Body of pancreas (tissue), 4 donors: Measurements from ENCODE around the gene BRWD1. TPM values are rescaled to one million over a fixed set of nuclear protein-coding genes. Genes with fewer than 3 reads are reported as not detected.

ENCODE experiments used
- ATAC-seq: fragments of 150-250 bp; one replicate; pipeline ENCODE4 v1.9.1; 2016
- DNase-seq, 4 donors: peaks; one replicate each; pipeline ENCODE4 v3.0.0-alpha.2; 2019
- H3K27ac ChIP-seq, 4 donors: fragments of 200-600 bp; sonication (generic); 1 replicate in 3 of 4; 2 replicates in 1 of 4; pipeline versions ENCODE4 v1.5.1 to v1.6.1; 2016 to 2019; ENCODE audit warnings: mild to moderate bottlenecking in 1 of 4, mixed read lengths in 1 of 4, moderate library complexity in 1 of 4
- H3K27me3 ChIP-seq, 2 donors: fragments of 200-600 bp; sonication (generic); one replicate each; pipeline ENCODE4 v1.6.0; 2016; ENCODE audit warnings: mild to moderate bottlenecking in 1 of 2
- H3K36me3 ChIP-seq, 2 donors: fragments of 200-600 bp; sonication (generic); replicated peaks in 1 of 2; 2 replicates each; pipeline ENCODE4 v1.5.1; 2016; ENCODE audit warnings: low read depth in 2 of 2; ENCODE audit not compliant: insufficient read depth in 1 of 2
- H3K4me1 ChIP-seq: fragments of 200-600 bp; sonication (generic); one replicate; pipeline ENCODE4 v1.6.0; 2016
- H3K4me3 ChIP-seq, 2 donors: fragments of 200-600 bp; sonication (generic); 1 replicate in 1 of 2; 2 replicates in 1 of 2; pipeline ENCODE4 v1.5.1; 2016 to 2019
- H3K9me3 ChIP-seq, 3 donors: fragments of 200-600 bp; sonication (generic); 1 replicate in 2 of 3; 2 replicates in 1 of 3; pipeline ENCODE4 v1.5.1; 2016
- POLR2A ChIP-seq, 3 donors: fragments of 450-650 bp; IDR thresholded peaks; one replicate each; pipeline ENCODE4 v1.6.1; 2016; ENCODE audit warnings: antibody characterized with exemption in 3 of 3, mild to moderate bottlenecking in 2 of 3
- WGBS, 2 donors: methylation state at CpG; one replicate each; pipeline ENCODE4 v1.1.5; 2017; 5-methylcytosine and 5-hydroxymethylcytosine counted together
- intact Hi-C: fragments of 100-400 bp; cut with DNase I; formaldehyde crosslinking; loops from one replicate; pipeline ENCODE4 v1.15.1; 2023
- total RNA-seq, 2 donors: library from RNA; depleted of rRNA; stranded (reverse); fragments of >200 nt; gene quantifications; one replicate each; pipeline ENCODE4 v1.1.0, GENCODE V29; 2016
- TF ChIP-seq, protein P1 (sequence below), 7 experiments: fragments of 450-650 bp in 4 of 7; fragments of 200-600 bp in 3 of 7; sonication (generic) in 3 of 7; IDR thresholded peaks; one replicate each; pipeline ENCODE4 v1.5.1; 2016 to 2019; ENCODE audit warnings: antibody characterized with exemption in 7 of 7

BRWD1 gene
- total RNA-seq, 2 donors from 2014 or later = 53.7 to 75.2 TPM

GRCh38 chr21:39251326-39251725 is 62.1 kb downstream of the BRWD1 start:
- DNase-seq = no peak
- ATAC-seq = no peak
- Histone ChIP-seq H3K4me3 (no peak overlapping the region), H3K27me3 (no peaks in the 10 kb centered on the region), H3K4me1 (peaks cover 16% of the 10 kb centered on the region), H3K9me3 (no peaks in the 10 kb centered on the region), H3K27ac (no peak overlapping the region), H3K36me3 (peaks cover 0 to 14% of the 10 kb centered on the region in 2 donors)
- TF ChIP-seq POLR2A (IDR thresholded peaks at IDR 0.05) = no peak
- TF ChIP-seq, protein P1, sequence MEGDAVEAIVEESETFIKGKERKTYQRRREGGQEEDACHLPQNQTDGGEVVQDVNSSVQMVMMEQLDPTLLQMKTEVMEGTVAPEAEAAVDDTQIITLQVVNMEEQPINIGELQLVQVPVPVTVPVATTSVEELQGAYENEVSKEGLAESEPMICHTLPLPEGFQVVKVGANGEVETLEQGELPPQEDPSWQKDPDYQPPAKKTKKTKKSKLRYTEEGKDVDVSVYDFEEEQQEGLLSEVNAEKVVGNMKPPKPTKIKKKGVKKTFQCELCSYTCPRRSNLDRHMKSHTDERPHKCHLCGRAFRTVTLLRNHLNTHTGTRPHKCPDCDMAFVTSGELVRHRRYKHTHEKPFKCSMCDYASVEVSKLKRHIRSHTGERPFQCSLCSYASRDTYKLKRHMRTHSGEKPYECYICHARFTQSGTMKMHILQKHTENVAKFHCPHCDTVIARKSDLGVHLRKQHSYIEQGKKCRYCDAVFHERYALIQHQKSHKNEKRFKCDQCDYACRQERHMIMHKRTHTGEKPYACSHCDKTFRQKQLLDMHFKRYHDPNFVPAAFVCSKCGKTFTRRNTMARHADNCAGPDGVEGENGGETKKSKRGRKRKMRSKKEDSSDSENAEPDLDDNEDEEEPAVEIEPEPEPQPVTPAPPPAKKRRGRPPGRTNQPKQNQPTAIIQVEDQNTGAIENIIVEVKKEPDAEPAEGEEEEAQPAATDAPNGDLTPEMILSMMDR (IDR thresholded peaks at IDR 0.05) = no peak
- intact Hi-C loops = no loop called here
- WGBS, 2 donors = 63 to 70% methylated on average over 3 of the region's 3 CpGs

GRCh38 chr21:39238275-39238674 is 75.2 kb downstream of the BRWD1 start:
- intact Hi-C loops = no loop called here
- H3K9me3 ChIP-seq = no peaks in the 10 kb centered on the region
- peaks cover 5 to 14% of the 10 kb centered on the region in 2 donors for H3K36me3 ChIP-seq
- 95 to 100% methylated on average over 1 of the region's 1 CpG for WGBS, 2 donors
- no peaks in the 10 kb centered on the region for H3K4me1 ChIP-seq
- DNase-seq (no peak), ATAC-seq (no peak)
- H3K27ac ChIP-seq = no peak overlapping the region
- no peak for TF ChIP-seq POLR2A (IDR thresholded peaks at IDR 0.05)
- TF ChIP-seq, protein P1 (IDR thresholded peaks at IDR 0.05) = no peak
- H3K27me3 ChIP-seq = no peaks in the 10 kb centered on the region
- no peak overlapping the region for H3K4me3 ChIP-seq

GRCh38 chr21:39232861-39233291 is 80.6 kb downstream of the BRWD1 start:
- Histone ChIP-seq H3K27ac (no peak overlapping the region), H3K36me3 (peaks cover 5 to 20% of the 10 kb centered on the region in 2 donors), H3K4me1 (no peaks in the 10 kb centered on the region), H3K9me3 (no peaks in the 10 kb centered on the region), H3K4me3 (no peak overlapping the region), H3K27me3 (no peaks in the 10 kb centered on the region)
- TF ChIP-seq, protein P1 (IDR thresholded peaks at IDR 0.05) = no peak
- TF ChIP-seq POLR2A (IDR thresholded peaks at IDR 0.05) = no peak
- intact Hi-C loops = no loop called here
- DNase-seq = no peak
- 85 to 86% methylated on average over 3 of the region's 3 CpGs for WGBS, 2 donors
- no peak for ATAC-seq

DNA sequence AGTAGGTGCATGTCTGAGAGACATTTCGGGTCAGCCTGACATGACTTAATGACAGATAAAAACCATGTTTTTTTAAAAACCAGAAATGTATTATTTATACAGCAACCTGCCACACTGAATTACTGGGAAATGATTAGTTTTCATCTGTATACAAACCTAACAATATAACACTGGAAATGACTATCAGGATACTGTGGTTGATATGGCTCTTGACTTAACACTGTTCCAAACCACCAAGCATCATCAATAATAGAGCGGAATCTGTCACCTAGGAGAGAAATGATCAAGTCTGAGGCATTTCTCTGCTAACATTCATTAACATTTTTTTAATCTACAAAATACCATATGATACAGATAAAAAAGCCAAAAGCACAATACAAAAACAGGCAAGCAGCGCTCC is 88.5 kb downstream of the BRWD1 start:
- TF ChIP-seq, protein P1 (IDR thresholded peaks at IDR 0.05) = no peak
- no peak for TF ChIP-seq POLR2A (IDR thresholded peaks at IDR 0.05)
- H3K9me3 ChIP-seq = no peaks in the 10 kb centered on the region
- H3K36me3 ChIP-seq = peaks cover 0 to 15% of the 10 kb centered on the region in 2 donors
- DNase-seq = no peak
- no peaks in the 10 kb centered on the region for H3K4me1 ChIP-seq
- no peak overlapping the region for H3K4me3 ChIP-seq
- no peak for ATAC-seq
- 95 to 97% methylated on average over 3 of the region's 3 CpGs for WGBS, 2 donors
- H3K27me3 ChIP-seq = no peaks in the 10 kb centered on the region
- intact Hi-C loops = no loop called here
- H3K27ac ChIP-seq = no peak overlapping the region

DNA sequence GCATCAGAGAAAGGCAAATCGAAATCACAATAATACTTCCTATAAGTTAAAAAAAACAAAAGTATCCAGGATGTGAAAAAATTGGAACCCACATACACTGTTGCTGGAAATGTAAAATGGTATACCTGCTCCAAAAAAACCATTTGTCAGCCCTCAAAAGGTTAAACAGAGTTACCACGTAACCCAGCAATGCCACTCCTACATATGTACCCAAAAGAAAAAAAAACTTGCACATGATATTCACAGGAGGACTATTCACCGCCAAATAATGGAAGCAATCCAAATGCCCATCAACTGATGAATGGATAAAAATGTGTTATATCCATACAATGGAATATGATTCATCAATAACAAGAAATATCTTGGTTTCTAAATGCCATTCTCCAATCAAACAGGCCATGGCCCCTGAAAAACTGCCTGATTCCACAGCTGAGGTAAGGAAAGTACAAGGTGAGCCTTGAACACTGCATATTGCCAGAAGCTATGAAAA is 91.4 kb downstream of the BRWD1 start:
- no peaks in the 10 kb centered on the region for H3K9me3 ChIP-seq
- H3K27me3 ChIP-seq = no peaks in the 10 kb centered on the region
- intact Hi-C loops = no loop called here
- DNase-seq (no peak), ATAC-seq (no peak)
- TF ChIP-seq, protein P1 (IDR thresholded peaks at IDR 0.05) = no peak
- TF ChIP-seq POLR2A (IDR thresholded peaks at IDR 0.05) = no peak
- no peak overlapping the region for H3K27ac ChIP-seq
- H3K4me1 ChIP-seq = no peaks in the 10 kb centered on the region
- H3K4me3 ChIP-seq = no peak overlapping the region
- peaks cover 0 to 10% of the 10 kb centered on the region in 2 donors for H3K36me3 ChIP-seq
- WGBS, 2 donors = 72 to 74% methylated on average over 3 of the region's 3 CpGs
